Mesendoderm (in vitro differentiated cells): ENCODE results near the gene RNASE11.
A peak's percentile ranks its signal among the peaks of the same experiment; 100 is the strongest.

Source experiments
- DNase-seq: peaks from one replicate; pipeline ENCODE4 v3.0.0; 2013
- H2AK5ac ChIP-seq: 2 replicates; pipeline ENCODE4 v1.6.1; 2013; ENCODE audit warnings: low read length, inconsistent platforms
- H2BK120ac ChIP-seq: 2 replicates; pipeline ENCODE4 v1.6.1; 2013; ENCODE audit warnings: low read depth, mild to moderate bottlenecking, low read length, moderate library complexity, mixed read lengths
- H2BK15ac ChIP-seq: replicated peaks from 2 replicates; pipeline ENCODE4 v1.6.1; 2013; ENCODE audit warnings: low read depth, mild to moderate bottlenecking, moderate library complexity
- H2BK5ac ChIP-seq: 2 replicates; pipeline ENCODE4 v1.6.1; 2013; ENCODE audit warnings: low read length, inconsistent platforms
- H3K18ac ChIP-seq: 2 replicates; pipeline ENCODE4 v1.6.1; 2013; ENCODE audit warnings: mild to moderate bottlenecking, low read length, mixed read lengths
- H3K23ac ChIP-seq: one replicate; pipeline ENCODE4 v1.6.1; 2013; ENCODE audit warnings: low read length
- H3K27ac ChIP-seq: 2 replicates; pipeline ENCODE4 v1.5.1; 2013; ENCODE audit warnings: low read depth, mild to moderate bottlenecking, inconsistent platforms, low read length, moderate library complexity
- H3K27me3 ChIP-seq: 2 replicates; pipeline ENCODE4 v1.6.1; 2013; ENCODE audit warnings: low read length, control low read depth, mild to moderate bottlenecking, inconsistent platforms; ENCODE audit not compliant: insufficient read depth, poor library complexity
- H3K36me3 ChIP-seq: 2 replicates; pipeline ENCODE4 v1.6.1; 2013; ENCODE audit warnings: low read length, inconsistent platforms; ENCODE audit not compliant: control insufficient read depth, insufficient read depth
- H3K4ac ChIP-seq: one replicate; pipeline ENCODE4 v1.6.1; 2013; ENCODE audit warnings: low read depth, mild to moderate bottlenecking, low read length, moderate library complexity
- H3K4me1 ChIP-seq: 2 replicates; pipeline ENCODE4 v1.6.1; 2013; ENCODE audit warnings: low read depth, low read length, inconsistent platforms; ENCODE audit not compliant: control insufficient read depth
- H3K4me2 ChIP-seq: 2 replicates; pipeline ENCODE4 v1.6.1; 2013; ENCODE audit warnings: low read length
- H3K4me3 ChIP-seq: 2 replicates; pipeline ENCODE4 v1.5.1; 2013; ENCODE audit warnings: mild to moderate bottlenecking, low read length
- H3K56ac ChIP-seq: one replicate; pipeline ENCODE4 v1.6.1; 2013; ENCODE audit warnings: low read length
- H3K79me1 ChIP-seq: 2 replicates; pipeline ENCODE4 v1.6.1; 2013; ENCODE audit warnings: low read length, inconsistent platforms
- H3K79me2 ChIP-seq: 2 replicates; pipeline ENCODE4 v1.6.1; 2013; ENCODE audit warnings: mild to moderate bottlenecking, low read length; ENCODE audit not compliant: control insufficient read depth, insufficient read depth
- H3K9ac ChIP-seq: 2 replicates; pipeline ENCODE4 v1.6.1; 2013; ENCODE audit warnings: low read length, inconsistent platforms
- H4K5ac ChIP-seq: one replicate; pipeline ENCODE4 v1.6.1; 2013; ENCODE audit warnings: low read length
- H4K8ac ChIP-seq: one replicate; pipeline ENCODE4 v1.6.1; 2013; ENCODE audit warnings: low read depth, mild to moderate bottlenecking, control low read depth, low read length, moderate library complexity
- WGBS: extraction: QIAGEN DNeasy Blood & Tissue Kit; methylation state at CpG from one replicate; pipeline ENCODE4 v1.1.7; 2013; ENCODE audit warnings: low lambda C conversion rate, missing lambda C conversion rate; ENCODE audit not compliant: insufficient coverage; ENCODE audit errors: extremely low coverage; 5-methylcytosine and 5-hydroxymethylcytosine counted together

The RNASE11 gene

DNA sequence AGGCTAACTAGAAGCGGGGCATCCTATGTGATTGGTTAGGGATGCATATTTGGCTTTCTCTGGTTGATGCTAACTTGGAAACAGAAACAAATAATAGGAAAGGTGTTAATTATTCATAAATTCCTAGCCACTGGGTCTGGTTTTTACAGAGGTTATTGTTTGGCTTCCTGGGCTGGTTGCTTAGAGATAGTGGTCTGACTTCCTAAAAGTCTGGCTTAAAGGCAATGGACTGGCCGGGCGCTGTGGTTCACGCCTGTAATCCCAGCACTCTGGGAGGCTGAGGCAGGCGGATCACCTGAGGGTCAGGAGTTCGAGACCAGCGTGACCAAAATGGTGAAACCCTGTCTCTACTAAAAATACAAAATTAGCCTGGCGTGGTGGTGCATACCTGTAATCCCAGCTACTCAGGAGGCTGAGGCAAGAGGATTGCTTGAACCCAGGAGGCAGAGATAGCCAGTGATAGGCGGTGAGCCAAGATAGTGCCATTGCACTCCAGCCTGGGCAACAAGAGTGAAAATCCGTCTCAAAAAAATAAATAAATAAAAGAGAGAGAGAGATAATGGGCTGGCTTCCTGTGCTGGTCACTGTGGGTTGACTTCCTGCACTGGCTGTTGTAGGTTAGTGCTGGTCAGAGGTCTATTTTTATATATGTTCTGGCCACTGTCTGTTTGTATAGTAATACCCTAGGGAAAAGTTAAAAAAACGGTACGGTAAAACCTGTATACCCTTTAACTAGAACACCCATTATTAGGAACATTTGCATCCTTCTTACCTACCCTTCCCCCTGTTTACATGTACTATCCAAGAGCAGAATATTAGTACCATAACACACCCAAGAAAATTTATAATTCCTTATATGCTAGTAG is 29.6 kb upstream of the RNASE11 start:
- H4K8ac ChIP-seq, result no peak overlapping the region
- no peak overlapping the region for H3K4me3 ChIP-seq
- no peak overlapping the region for H3K27ac ChIP-seq
- H3K18ac ChIP-seq, result no peak overlapping the region
- no peak overlapping the region for H3K9ac ChIP-seq
- no peaks in the 10 kb centered on the region for H3K36me3 ChIP-seq
- no peaks in the 10 kb centered on the region for H3K79me2 ChIP-seq
- peaks cover 4% of the 10 kb centered on the region for H3K4me1 ChIP-seq
- no peak overlapping the region for H3K56ac ChIP-seq
- H4K5ac ChIP-seq, result no peak overlapping the region
- no CpG with 5 or more reads among the region's 12 CpGs for WGBS
- no peak for DNase-seq
- H3K4ac ChIP-seq, result no peak overlapping the region
- H2BK120ac ChIP-seq, result no peak overlapping the region
- no peaks in the 10 kb centered on the region for H3K79me1 ChIP-seq
- H3K23ac ChIP-seq, result no peak overlapping the region
- no peak overlapping the region for H2BK15ac ChIP-seq
- H3K27me3 ChIP-seq, result no peaks in the 10 kb centered on the region
- H2AK5ac ChIP-seq, result no peak overlapping the region
- no peak overlapping the region for H2BK5ac ChIP-seq
- H3K4me2 ChIP-seq, result no peak overlapping the region

DNA sequence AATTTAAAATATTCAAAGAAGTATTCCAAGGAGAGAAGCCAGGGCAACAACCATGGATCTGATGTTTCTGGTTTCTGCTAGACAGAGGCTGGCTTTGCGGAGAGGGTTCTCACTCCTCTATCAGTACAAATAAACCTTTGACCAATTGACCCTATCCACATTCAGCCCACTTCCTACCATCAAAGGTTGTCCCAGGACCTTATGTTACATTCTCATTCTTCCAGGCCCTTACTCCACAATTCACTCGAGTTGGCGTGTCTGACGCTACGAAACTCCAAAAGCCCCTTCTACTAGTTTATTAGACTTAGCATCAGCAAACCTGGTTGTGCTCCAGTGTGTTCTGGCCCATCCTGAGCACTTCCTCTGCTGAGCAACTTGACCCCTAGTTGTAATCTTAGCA is 28.2 kb upstream of the RNASE11 start:
- WGBS, result no CpG with 5 or more reads among the region's 5 CpGs
- Histone ChIP-seq H3K79me2 (no peaks in the 10 kb centered on the region), H3K9ac (no peak overlapping the region), H3K27me3 (no peaks in the 10 kb centered on the region), H2BK120ac (no peak overlapping the region), H3K36me3 (no peaks in the 10 kb centered on the region), H2BK5ac (no peak overlapping the region), H3K4me3 (no peak overlapping the region), H2AK5ac (no peak overlapping the region), H3K56ac (no peak overlapping the region), H3K18ac (no peak overlapping the region), H3K27ac (no peak overlapping the region), H4K5ac (no peak overlapping the region), H3K4ac (no peak overlapping the region), H3K23ac (no peak overlapping the region), H2BK15ac (no peak overlapping the region), H3K4me1 (peaks cover 9% of the 10 kb centered on the region), H3K79me1 (no peaks in the 10 kb centered on the region), H3K4me2 (no peak overlapping the region), H4K8ac (no peak overlapping the region)
- no peak for DNase-seq

- Histone ChIP-seq H3K27me3 (no peaks in the 10 kb centered on the region), H2BK15ac (no peak overlapping the region), H3K9ac (peak overlapping the region; percentile 84), H3K4me3 (peak overlapping the region; percentile 56), H2BK120ac (peak overlapping the region; percentile 74), H3K18ac (peak overlapping the region; percentile 64), H4K5ac (no peak overlapping the region), H3K4me1 (peaks cover 9% of the 10 kb centered on the region), H3K79me2 (no peaks in the 10 kb centered on the region), H3K4me2 (peak overlapping the region; percentile 19), H3K27ac (peak overlapping the region; percentile 34), H3K36me3 (no peaks in the 10 kb centered on the region), H3K56ac (peak overlapping the region; percentile 96), H3K79me1 (no peaks in the 10 kb centered on the region), H3K23ac (no peak overlapping the region), H2AK5ac (no peak overlapping the region), H3K4ac (no peak overlapping the region), H2BK5ac (no peak overlapping the region), H4K8ac (no peak overlapping the region)
- no peak for DNase-seq
- no CpG with 5 or more reads among the region's 17 CpGs for WGBS
Observed at GRCh38 chr14:20614038-20614840, 26.4 kb upstream of the RNASE11 start.

GRCh38 chr14:20613094-20614037 is 25.6 kb upstream of the RNASE11 start:
- WGBS, result no CpG with 5 or more reads among the region's 34 CpGs

GRCh38 chr14:20612403-20612802 is 24.6 kb upstream of the RNASE11 start:
- H2BK5ac ChIP-seq, result no peak overlapping the region
- no peaks in the 10 kb centered on the region for H3K27me3 ChIP-seq
- WGBS, result no CpG with 5 or more reads among the region's 5 CpGs
- H4K8ac ChIP-seq, result no peak overlapping the region
- H3K23ac ChIP-seq, result no peak overlapping the region
- H3K4me2 ChIP-seq, result no peak overlapping the region
- H3K4me1 ChIP-seq, result peaks cover 9% of the 10 kb centered on the region
- no peak overlapping the region for H3K4me3 ChIP-seq
- peak overlapping the region; percentile 65 for H3K56ac ChIP-seq
- H3K79me2 ChIP-seq, result no peaks in the 10 kb centered on the region
- no peak overlapping the region for H3K18ac ChIP-seq
- no peak overlapping the region for H3K4ac ChIP-seq
- no peak overlapping the region for H4K5ac ChIP-seq
- DNase-seq, result no peak
- H3K27ac ChIP-seq, result no peak overlapping the region
- no peak overlapping the region for H3K9ac ChIP-seq
- H3K36me3 ChIP-seq, result no peaks in the 10 kb centered on the region
- H3K79me1 ChIP-seq, result no peaks in the 10 kb centered on the region
- no peak overlapping the region for H2BK15ac ChIP-seq
- no peak overlapping the region for H2AK5ac ChIP-seq
- H2BK120ac ChIP-seq, result no peak overlapping the region

More at GRCh38 chr14:20613094-20614037, 25.6 kb upstream of the RNASE11 start:
- Histone ChIP-seq H4K5ac (no peak overlapping the region), H3K4me2 (peak overlapping the region; percentile 43), H2BK5ac (no peak overlapping the region), H2BK15ac (no peak overlapping the region), H3K18ac (peak overlapping the region; percentile 64), H4K8ac (no peak overlapping the region), H3K4me3 (peak overlapping the region; percentile 56), H3K4ac (no peak overlapping the region), H3K27ac (peak overlapping the region; percentile 34), H3K23ac (no peak overlapping the region), H3K79me1 (no peaks in the 10 kb centered on the region), H2BK120ac (no peak overlapping the region), H3K4me1 (peaks cover 9% of the 10 kb centered on the region), H3K36me3 (no peaks in the 10 kb centered on the region), H3K79me2 (no peaks in the 10 kb centered on the region), H3K9ac (peak overlapping the region; percentile 84), H3K27me3 (no peaks in the 10 kb centered on the region), H3K56ac (peak overlapping the region; percentile 96), H2AK5ac (no peak overlapping the region)
- DNase-seq, result peak; percentile 99
